Right lobe of liver (tissue), 4 donors: ENCODE data around the gene SCUBE1.

Experiments
- CTCF ChIP-seq, 4 donors: fragments of 200-600 bp in 3 of 4; fragments of 450-650 bp in 1 of 4; IDR thresholded peaks; one replicate each; pipeline versions ENCODE4 v1.5.1 to v1.8.0; 2016 to 2022; ENCODE audit warnings: antibody characterized with exemption in 4 of 4, mild to moderate bottlenecking in 2 of 4
- POLR2A ChIP-seq: fragments of 450-650 bp; IDR thresholded peaks from one replicate; pipeline ENCODE4 v1.6.1; 2017; ENCODE audit warnings: antibody characterized with exemption, mild to moderate bottlenecking
- donor health status: DM: no; HTN: no; CAD: no.
- donor health status: DM: no; HTN: no; CAD: no.
- donor health status: DM: no; HTN: yes; CAD: no.

GRCh38 chr22:43157874-43158546 lies 185.2 kb downstream of the SCUBE1 start:
- TF ChIP-seq CTCF (IDR thresholded peaks at IDR 0.05) (no peak), POLR2A (no peak)
